CD4-positive, alpha-beta memory T cell (primary cell): ENCODE results near the gene LRP1. TPM values are rescaled to one million over a fixed set of nuclear protein-coding genes. Genes with fewer than 3 reads are reported as not detected.

Experiments
- CTCF ChIA-PET: fragments of 350-600 bp; sonication (Branson Sonifier 250); formaldehyde crosslinking; loops from one replicate; lab custom pipeline; 2021; ENCODE audit warnings: inconsistent platforms; ENCODE audit not compliant: partially characterized antibody; lab: Charles Lee
- POLR2A ChIA-PET: fragments of 350-600 bp; sonication (Branson Sonifier 250); formaldehyde crosslinking; loops from one replicate; lab custom pipeline; 2021; ENCODE audit not compliant: partially characterized antibody; lab: Charles Lee
- DNase-seq, 5 donors: peaks; one replicate each; pipeline versions ENCODE4 v3.0.0 to v3.0.0-alpha.2; 2020 to 2022; ENCODE audit warnings: mixed read lengths in 1 of 5
- H3K27ac ChIP-seq: one replicate; pipeline ENCODE4 v1.7.0; 2013; ENCODE audit warnings: low read depth, low read length
- H3K27me3 ChIP-seq: 2 replicates; pipeline ENCODE4 v1.7.0; 2013; ENCODE audit warnings: mild to moderate bottlenecking, low read length, moderate library complexity; ENCODE audit not compliant: insufficient read depth
- H3K36me3 ChIP-seq: 2 replicates; pipeline ENCODE4 v1.7.0; 2013; ENCODE audit warnings: mild to moderate bottlenecking, low read length, moderate library complexity; ENCODE audit not compliant: insufficient read depth
- H3K4me1 ChIP-seq: 2 replicates; pipeline ENCODE4 v1.7.0; 2013; ENCODE audit warnings: mild to moderate bottlenecking, low read length, moderate library complexity; ENCODE audit not compliant: insufficient read depth
- H3K4me3 ChIP-seq, 2 donors: one replicate each; pipeline ENCODE4 v1.7.0; 2013; ENCODE audit warnings: low read length in 2 of 2, mild to moderate bottlenecking in 1 of 2
- H3K9me3 ChIP-seq, 2 donors: one replicate each; pipeline ENCODE4 v1.7.0; 2013; ENCODE audit warnings: low read length in 2 of 2, control low read depth in 1 of 2; ENCODE audit not compliant: control insufficient read depth in 1 of 2
- H3K27ac Mint-ChIP-seq, 7 donors: one replicate each; pipeline ENCODE4 v1.8.0; 2020 to 2021; ENCODE audit warnings: mixed read lengths in 7 of 7, mild to moderate bottlenecking in 6 of 7, inconsistent platforms in 3 of 7, moderate library complexity in 3 of 7
- H3K27me3 Mint-ChIP-seq, 2 donors: one replicate each; pipeline ENCODE4 v1.8.0; 2020 to 2021; ENCODE audit warnings: mixed read lengths in 2 of 2
- H3K36me3 Mint-ChIP-seq, 2 donors: one replicate each; pipeline ENCODE4 v1.8.0; 2020 to 2021; ENCODE audit warnings: mixed read lengths in 2 of 2, inconsistent platforms in 1 of 2, mild to moderate bottlenecking in 1 of 2
- H3K4me1 Mint-ChIP-seq, 4 donors: one replicate each; pipeline ENCODE4 v1.8.0; 2020 to 2021; ENCODE audit warnings: mixed read lengths in 4 of 4, mild to moderate bottlenecking in 1 of 4
- H3K4me3 Mint-ChIP-seq, 8 donors: one replicate each; pipeline ENCODE4 v1.8.0; 2020 to 2021; ENCODE audit warnings: mixed read lengths in 8 of 8, mild to moderate bottlenecking in 7 of 8, moderate library complexity in 6 of 8, inconsistent platforms in 3 of 8
- H3K9me3 Mint-ChIP-seq, 8 donors: one replicate each; pipeline ENCODE4 v1.8.0; 2020 to 2021; ENCODE audit warnings: mixed read lengths in 8 of 8, mild to moderate bottlenecking in 5 of 8, inconsistent platforms in 3 of 8, moderate library complexity in 1 of 8
- intact Hi-C: fragments of 100-400 bp; cut with micrococcal nuclease; formaldehyde crosslinking; loops from one replicate; pipeline ENCODE4 v1.15.1; 2023
- polyA plus RNA-seq, 2 donors: library from polyadenylated mRNA; unstranded; fragments of 300-500 nt; fragmentation: Illumina TruSeq; gene quantifications; one replicate each; pipeline ENCODE4 v1.2.3, GENCODE V29; 2021
- total RNA-seq, 2 experiments: library from RNA; stranded (reverse); gene quantifications; one replicate each; pipeline ENCODE4 v1.2.3, GENCODE V29; 2021

LRP1 gene
- total and polyA plus RNA-seq, 4 experiments from 2014 or later: 0.38 to 11.6 (median 9.7) TPM; not detected in 1

- peaks cover 21% of the 10 kb centered on the region for H3K4me1 ChIP-seq
- H3K4me1 Mint-ChIP-seq: peaks cover 6 to 23% (median 13%) of the 10 kb centered on the region in 4 donors
- POLR2A ChIA-PET: no interaction called here
- DNase-seq: no peak
- H3K9me3 Mint-ChIP-seq: no peaks in the 10 kb centered on the region
- CTCF ChIA-PET: interaction anchor here (0.7 to 12.9 kb wide), 3 partner anchors 20 to 158 kb away, joined by 3 to 415 read pairs (median 245); partner anchors contain the start of genes NXPH4 and SHMT2
- H3K4me3 ChIP-seq: no peak overlapping the region
- no peaks in the 10 kb centered on the region for H3K9me3 ChIP-seq
- peaks cover 11 to 14% of the 10 kb centered on the region in 2 donors for H3K27me3 Mint-ChIP-seq
- peaks cover 2 to 4% of the 10 kb centered on the region in 2 donors for H3K36me3 Mint-ChIP-seq
- H3K36me3 ChIP-seq: no peaks in the 10 kb centered on the region
- no peak overlapping the region for H3K27ac ChIP-seq
- no peak overlapping the region for H3K4me3 Mint-ChIP-seq
- no peak overlapping the region for H3K27ac Mint-ChIP-seq
- H3K27me3 ChIP-seq: peaks cover 12% of the 10 kb centered on the region
- intact Hi-C loops: no loop called here
These were observed 118.8 kb downstream of the LRP1 start for GRCh38 chr12:57247041-57247440.

DNA sequence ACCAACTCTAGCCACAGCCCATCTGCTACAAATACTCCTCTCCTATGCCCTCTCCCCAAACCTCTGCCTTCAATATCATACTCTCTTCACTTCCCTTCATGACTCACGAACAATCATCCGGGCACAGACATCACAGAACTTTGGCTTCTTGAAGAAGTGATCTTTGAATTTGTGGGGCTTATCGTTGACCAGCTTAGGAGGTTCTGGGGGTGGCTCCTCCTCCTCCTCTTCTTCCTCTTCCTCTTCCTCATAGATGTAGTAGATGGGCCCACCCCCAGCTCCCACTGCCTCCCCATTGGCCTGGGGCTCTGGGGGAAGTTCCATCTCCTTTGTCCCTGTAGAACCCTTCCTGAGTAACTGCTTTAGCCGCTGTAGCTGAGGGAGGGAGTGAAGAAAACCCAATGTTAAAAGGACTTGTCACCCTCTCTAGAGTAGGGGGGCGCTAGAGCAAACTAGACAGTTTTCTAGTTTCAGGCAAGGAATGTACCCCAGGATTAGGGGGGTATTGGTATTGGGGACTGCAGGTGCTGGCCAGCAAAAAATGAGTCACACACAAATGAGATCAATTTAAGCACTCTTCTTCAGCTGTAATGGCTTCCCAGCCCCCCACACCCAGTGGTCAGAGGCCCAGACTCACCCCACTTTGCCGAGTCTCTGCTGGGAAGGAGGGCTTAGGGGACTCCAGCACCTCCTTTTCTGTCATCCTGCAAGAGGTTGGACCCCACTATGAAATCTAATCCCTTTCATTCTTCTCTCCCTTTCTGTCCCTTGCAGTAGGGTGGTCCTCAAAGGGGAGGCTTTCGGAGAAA lies 120.9 kb downstream of the LRP1 start:
- POLR2A ChIA-PET: no interaction called here
- Mint-ChIP-seq H3K27me3 (peaks cover 3% of the 10 kb centered on the region in 2 donors), H3K36me3 (peaks cover 4 to 10% of the 10 kb centered on the region in 2 donors), H3K27ac (peak overlapping the region in 1 of 7 donors; percentile 1), H3K4me1 (peaks cover 0 to 2% (median under 1%) of the 10 kb centered on the region in 4 donors), H3K4me3 (no peak overlapping the region), H3K9me3 (no peaks in the 10 kb centered on the region)
- CTCF ChIA-PET: interaction anchor here (0.7 to 12.9 kb wide), 3 partner anchors 10 to 34 kb away, joined by 4 to 415 read pairs (median 5); partner anchors contain the start of gene NXPH4
- H3K9me3 ChIP-seq: no peaks in the 10 kb centered on the region
- intact Hi-C loops: no loop called here
- H3K27ac ChIP-seq: no peak overlapping the region
- H3K27me3 ChIP-seq: no peaks in the 10 kb centered on the region
- no peak overlapping the region for H3K4me3 ChIP-seq
- no peak for DNase-seq
- no peaks in the 10 kb centered on the region for H3K36me3 ChIP-seq
- no peaks in the 10 kb centered on the region for H3K4me1 ChIP-seq

DNA sequence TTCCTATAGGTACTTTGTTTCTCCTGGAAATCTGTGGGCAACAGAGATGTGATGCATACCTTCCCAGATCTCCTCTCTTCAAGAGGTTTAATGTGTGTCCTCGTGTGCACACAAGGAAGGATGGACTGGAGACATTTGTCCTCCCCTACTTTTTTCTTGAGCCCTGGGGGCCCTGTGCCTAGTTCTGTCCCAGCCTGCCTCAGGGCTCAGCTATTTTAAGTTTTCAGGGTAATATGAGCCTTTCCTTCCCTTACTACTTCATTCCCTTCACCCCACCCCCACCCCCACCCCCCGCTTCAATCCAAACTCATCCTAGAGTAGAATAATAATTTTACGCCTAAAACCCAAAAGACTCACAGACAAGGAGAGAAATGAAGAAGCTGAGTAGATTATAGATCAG lies 122.3 kb downstream of the LRP1 start:
- Histone ChIP-seq H3K4me3 (no peak overlapping the region), H3K27ac (no peak overlapping the region), H3K9me3 (no peaks in the 10 kb centered on the region), H3K36me3 (peaks cover 5% of the 10 kb centered on the region), H3K4me1 (no peaks in the 10 kb centered on the region), H3K27me3 (no peaks in the 10 kb centered on the region)
- no peaks in the 10 kb centered on the region for H3K9me3 Mint-ChIP-seq
- intact Hi-C loops: no loop called here
- no peak overlapping the region for H3K27ac Mint-ChIP-seq
- CTCF ChIA-PET: interaction anchor here (1.3 to 5.3 kb wide), 4 partner anchors 8 to 36 kb away, joined by 5 to 34 read pairs (median 7); no protein-coding TSS in a partner anchor
- POLR2A ChIA-PET: interaction anchor here (1.0 kb wide), 1 partner anchor 20 kb away, joined by 3 read pairs; no protein-coding TSS in a partner anchor
- no peak overlapping the region for H3K4me3 Mint-ChIP-seq
- peaks cover 13 to 14% of the 10 kb centered on the region in 2 donors for H3K36me3 Mint-ChIP-seq
- DNase-seq: no peak
- H3K4me1 Mint-ChIP-seq: no peaks in the 10 kb centered on the region
- H3K27me3 Mint-ChIP-seq: peaks cover 3% of the 10 kb centered on the region in 2 donors

GRCh38 chr12:57250956-57251355 lies 122.7 kb downstream of the LRP1 start, which contains the start of gene STAC3:
TSS of gene STAC3 (minus strand) at chr12:57251187. CDS start at chr12:57249636, 1,551 bp downstream.
- Mint-ChIP-seq H3K27me3 (peaks cover 3% of the 10 kb centered on the region in 2 donors), H3K36me3 (peaks cover 17 to 18% of the 10 kb centered on the region in 2 donors), H3K27ac (peak within 1 kb of the TSS in 1 of 7 donors; percentile 29), H3K4me3 (no peak within 1 kb of the TSS), H3K4me1 (no peaks in the 10 kb centered on the region), H3K9me3 (no peaks in the 10 kb centered on the region)
- no peak for DNase-seq
- ChIA-PET POLR2A (interaction anchor here (0.6 kb wide), 1 partner anchor 8 kb away, joined by 3 read pairs; no protein-coding TSS in a partner anchor), CTCF (interaction anchor here (0.9 to 5.3 kb wide), 5 partner anchors 9 to 37 kb away, joined by 5 to 34 read pairs (median 7); no protein-coding TSS in a partner anchor)
- H3K36me3 ChIP-seq: peaks cover 9% of the 10 kb centered on the region
- no peaks in the 10 kb centered on the region for H3K9me3 ChIP-seq
- H3K4me1 ChIP-seq: no peaks in the 10 kb centered on the region
- H3K27me3 ChIP-seq: no peaks in the 10 kb centered on the region
- no peak within 1 kb of the TSS for H3K4me3 ChIP-seq
- no peak within 1 kb of the TSS for H3K27ac ChIP-seq
- intact Hi-C loops: no loop called here

DNA sequence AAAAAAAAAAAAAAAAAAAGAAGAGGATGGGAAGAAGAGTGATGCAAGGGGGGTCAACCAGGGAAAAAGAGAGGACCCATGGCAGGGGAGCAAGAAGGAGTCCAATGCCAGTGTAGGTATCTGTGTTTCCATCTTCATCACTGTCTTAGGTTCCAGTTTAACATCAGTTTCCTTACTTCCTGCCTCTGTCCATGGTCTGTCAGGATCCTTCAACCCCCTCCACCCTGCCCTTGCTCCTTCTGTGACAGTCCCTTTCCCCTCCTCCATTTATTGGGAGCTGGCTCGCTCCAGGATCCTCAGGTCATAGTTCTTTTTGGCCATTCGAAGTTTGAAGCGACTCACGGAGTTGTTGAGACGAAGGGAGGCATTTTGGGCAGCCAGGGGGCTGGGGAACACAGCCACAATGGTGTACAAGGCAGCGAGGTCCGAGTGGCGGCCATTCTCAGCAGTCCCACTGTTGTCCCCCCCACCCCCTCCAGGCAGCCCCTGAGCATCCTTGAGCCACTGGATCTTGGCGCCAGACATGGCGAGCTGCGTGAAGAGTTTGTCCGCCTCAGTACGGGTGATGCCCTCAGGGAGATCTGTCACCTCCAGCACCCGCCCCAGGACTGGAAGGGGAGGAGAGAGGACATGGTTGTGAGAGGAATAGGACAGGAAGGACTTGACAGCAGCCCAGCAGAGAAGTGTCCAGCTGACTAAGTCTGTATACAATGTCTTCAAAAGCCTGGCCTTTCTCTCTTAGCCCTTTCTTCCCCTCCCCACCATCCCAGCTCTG lies 126.4 kb downstream of the LRP1 start:
- intact Hi-C loops: no loop called here

GRCh38 chr12:57255916-57256315 lies 127.6 kb downstream of the LRP1 start:
- H3K4me3 ChIP-seq: no peak overlapping the region
- no peak overlapping the region for H3K27ac ChIP-seq
- Mint-ChIP-seq H3K27ac (peak overlapping the region in 2 of 7 donors; percentile 35 to 80), H3K9me3 (peaks cover 0 to 2% (median 0%) of the 10 kb centered on the region in 8 donors), H3K4me3 (no peak overlapping the region), H3K27me3 (no peaks in the 10 kb centered on the region), H3K36me3 (peaks cover 47 to 54% of the 10 kb centered on the region in 2 donors), H3K4me1 (no peaks in the 10 kb centered on the region)
- CTCF ChIA-PET: interaction anchor here (1.1 to 1.5 kb wide), 2 partner anchors 9 to 42 kb away, joined by 3 to 5 read pairs; no protein-coding TSS in a partner anchor
- peaks cover 47% of the 10 kb centered on the region for H3K36me3 ChIP-seq
- no peaks in the 10 kb centered on the region for H3K9me3 ChIP-seq
- H3K4me1 ChIP-seq: no peaks in the 10 kb centered on the region
- DNase-seq: no peak
- POLR2A ChIA-PET: no interaction called here
- no peaks in the 10 kb centered on the region for H3K27me3 ChIP-seq
- intact Hi-C loops: no loop called here

More for the DNA sequence above, 126.4 kb downstream of the LRP1 start:
- Mint-ChIP-seq H3K27ac (peak overlapping the region in 2 of 7 donors; percentile 13 to 42), H3K36me3 (peaks cover 37 to 45% of the 10 kb centered on the region in 2 donors), H3K4me1 (no peaks in the 10 kb centered on the region), H3K27me3 (no peaks in the 10 kb centered on the region), H3K4me3 (no peak overlapping the region), H3K9me3 (peaks cover 0 to 1% (median 0%) of the 10 kb centered on the region in 8 donors)
- DNase-seq: no peak
- Histone ChIP-seq H3K27me3 (no peaks in the 10 kb centered on the region), H3K9me3 (no peaks in the 10 kb centered on the region), H3K4me3 (no peak overlapping the region), H3K4me1 (no peaks in the 10 kb centered on the region), H3K36me3 (peaks cover 41% of the 10 kb centered on the region), H3K27ac (no peak overlapping the region)
- ChIA-PET POLR2A (no interaction called here), CTCF (interaction anchor here (0.7 to 5.3 kb wide), 3 partner anchors 10 to 79 kb away, joined by 4 to 34 read pairs (median 5); no protein-coding TSS in a partner anchor)
